Posterior cingulate gyrus (tissue), 11 donors: ENCODE data around the gene ASXL1.
"Not testable (repeated sequence)": the region's sequence is repeated elsewhere in the genome, so short reads cannot be mapped to it uniquely, and the experiment has no call there.

ENCODE experiments used
- DNase-seq, 10 donors: peaks; one replicate each; pipeline versions ENCODE4 v3.0.0 to v3.0.0-alpha.2; 2020 to 2021; ENCODE audit warnings: mixed read lengths in 3 of 10
- intact Hi-C: fragments of 100-400 bp; cut with DNase I; formaldehyde crosslinking; loops from one replicate; pipeline ENCODE4 v1.15.1; 2023

Gene ASXL1

GRCh38 chr20:32357869-32358631 is at the start of gene ASXL1:
Gene ASXL1, plus strand, starts transcription at chr20:32358331. Its CDS starts 445 bp downstream, at chr20:32358776.
- DNase-seq = peak; percentile 95 to 100 (median 96)
- intact Hi-C loops = loop anchor here (2.0 to 5.0 kb wide), 2 partner anchors 127 to 151 kb away; partner anchors contain the start of genes PLAGL2 and POFUT1

- DNase-seq = no peak
- intact Hi-C loops = no loop called here
Observed at GRCh38 chr20:32312718-32313424, 45.3 kb upstream of the ASXL1 start.

GRCh38 chr20:32314768-32315167 is 43.4 kb upstream of the ASXL1 start:
- intact Hi-C loops = no loop called here
- no peak for DNase-seq

DNA sequence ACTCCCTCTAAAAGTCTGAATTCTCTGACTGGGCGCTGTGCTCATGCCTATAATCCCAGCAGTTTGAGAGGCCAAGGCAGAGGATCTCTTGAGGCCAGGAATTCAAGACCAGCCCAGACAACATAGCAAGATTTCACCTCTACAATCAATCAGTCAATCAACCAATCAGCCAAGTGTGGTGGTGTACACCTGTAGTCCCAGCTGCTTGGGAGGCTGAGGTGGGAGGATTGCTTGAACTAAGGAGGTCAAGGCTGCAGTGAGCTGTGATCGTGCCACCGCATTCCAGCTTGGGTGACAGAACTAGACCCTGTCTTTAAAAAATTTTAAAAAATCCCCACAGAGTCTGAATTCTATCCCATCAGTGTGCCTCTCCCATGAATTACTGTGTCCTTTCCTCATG is 42.7 kb upstream of the ASXL1 start:
- intact Hi-C loops = no loop called here
- no peak for DNase-seq

DNA sequence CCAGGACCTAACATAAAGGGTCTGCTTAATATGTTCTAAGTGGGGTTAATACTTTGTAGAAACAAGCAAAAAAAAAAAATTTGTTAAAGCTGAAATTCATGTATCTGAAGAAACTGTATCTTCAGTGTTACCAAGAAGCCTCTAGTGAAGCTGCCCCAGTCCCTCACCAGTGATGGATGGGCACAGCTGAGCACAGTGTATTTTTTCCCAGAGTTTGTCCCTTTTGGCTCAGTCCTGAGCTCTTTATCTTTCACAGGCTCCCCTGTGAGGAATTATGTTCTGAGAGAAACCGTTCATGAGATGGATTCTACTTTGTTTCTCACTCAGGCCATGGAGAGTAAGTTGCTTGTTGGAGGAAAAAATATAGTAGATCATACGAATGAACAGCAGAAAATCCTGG is 42.2 kb upstream of the ASXL1 start:
- DNase-seq = no peak
- intact Hi-C loops = no loop called here

GRCh38 chr20:32316667-32317066 is 41.5 kb upstream of the ASXL1 start:
- intact Hi-C loops = no loop called here

DNA sequence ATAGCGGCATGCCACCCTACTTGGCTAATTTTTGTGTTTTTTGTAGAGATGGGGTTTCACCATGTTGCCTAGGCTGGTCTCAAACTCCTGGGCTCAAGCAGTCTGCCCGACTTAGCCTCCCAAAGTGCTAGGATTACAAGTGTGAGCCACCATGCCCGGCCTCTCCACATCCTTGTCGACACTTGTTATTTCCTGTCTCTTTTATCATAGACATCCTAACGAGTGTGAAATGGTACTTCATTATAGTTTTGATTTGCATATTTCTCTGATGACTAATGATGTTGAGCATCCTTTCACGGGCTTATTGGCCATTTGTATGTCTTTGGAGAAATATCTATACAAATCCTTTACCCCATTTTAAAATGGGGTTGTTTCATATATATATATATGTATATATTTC is 39.0 kb upstream of the ASXL1 start:
- intact Hi-C loops = no loop called here
- DNase-seq = no peak

More at GRCh38 chr20:32316667-32317066, 41.5 kb upstream of the ASXL1 start:
- no peak for DNase-seq

GRCh38 chr20:32320305-32320704 is 37.8 kb upstream of the ASXL1 start:
- no peak for DNase-seq

GRCh38 chr20:32321390-32321789 is 36.7 kb upstream of the ASXL1 start:
- no peak for DNase-seq
- intact Hi-C loops = no loop called here

More at GRCh38 chr20:32320305-32320704, 37.8 kb upstream of the ASXL1 start:
- intact Hi-C loops = no loop called here

GRCh38 chr20:32322260-32322659 is 35.9 kb upstream of the ASXL1 start:
- DNase-seq, intact Hi-C loops: not testable (repeated sequence)

- DNase-seq, intact Hi-C loops: not testable (repeated sequence)
Observed at GRCh38 chr20:32323761-32324160, 34.4 kb upstream of the ASXL1 start.

DNA sequence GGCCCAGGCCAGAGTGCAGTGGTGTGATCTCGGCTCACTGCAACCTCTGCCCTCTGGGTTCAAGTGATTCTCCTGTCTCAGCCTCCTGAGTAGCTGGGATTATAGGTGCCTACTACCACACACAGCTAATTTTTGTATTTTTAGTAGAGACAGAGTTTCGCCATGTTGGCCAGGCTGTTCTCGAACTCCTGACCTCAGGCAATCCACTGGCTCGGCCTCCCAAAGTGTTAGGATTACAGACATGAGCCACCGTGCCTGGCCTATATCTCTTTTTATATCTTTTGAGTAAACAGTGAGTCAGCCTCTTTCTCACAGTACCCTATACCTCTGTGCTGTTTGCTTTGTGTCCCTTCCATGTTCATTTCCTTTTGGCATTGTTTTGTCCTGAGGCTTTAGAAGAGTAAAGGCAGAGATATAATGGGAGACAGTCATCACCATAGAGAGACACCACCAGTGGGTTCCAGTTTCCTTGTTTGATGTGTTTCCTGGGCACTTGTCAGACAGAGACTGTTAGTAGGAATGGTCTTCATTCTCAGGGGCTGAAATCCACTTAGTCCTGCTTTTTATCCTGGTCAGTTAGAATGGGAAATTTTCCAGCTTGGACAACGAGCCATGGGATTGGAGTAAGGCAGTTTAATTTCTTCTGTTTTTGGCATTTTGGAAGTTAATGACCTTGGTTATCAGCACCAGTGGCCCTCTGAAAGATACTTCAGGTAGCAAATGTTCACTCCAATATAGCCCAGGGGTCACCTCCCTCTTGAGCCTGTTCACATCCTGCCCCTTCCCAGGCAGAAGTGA is 32.2 kb upstream of the ASXL1 start:
- DNase-seq = no peak
- intact Hi-C loops = no loop called here

- intact Hi-C loops = no loop called here
Observed at GRCh38 chr20:32326504-32326845, 31.7 kb upstream of the ASXL1 start.

DNA sequence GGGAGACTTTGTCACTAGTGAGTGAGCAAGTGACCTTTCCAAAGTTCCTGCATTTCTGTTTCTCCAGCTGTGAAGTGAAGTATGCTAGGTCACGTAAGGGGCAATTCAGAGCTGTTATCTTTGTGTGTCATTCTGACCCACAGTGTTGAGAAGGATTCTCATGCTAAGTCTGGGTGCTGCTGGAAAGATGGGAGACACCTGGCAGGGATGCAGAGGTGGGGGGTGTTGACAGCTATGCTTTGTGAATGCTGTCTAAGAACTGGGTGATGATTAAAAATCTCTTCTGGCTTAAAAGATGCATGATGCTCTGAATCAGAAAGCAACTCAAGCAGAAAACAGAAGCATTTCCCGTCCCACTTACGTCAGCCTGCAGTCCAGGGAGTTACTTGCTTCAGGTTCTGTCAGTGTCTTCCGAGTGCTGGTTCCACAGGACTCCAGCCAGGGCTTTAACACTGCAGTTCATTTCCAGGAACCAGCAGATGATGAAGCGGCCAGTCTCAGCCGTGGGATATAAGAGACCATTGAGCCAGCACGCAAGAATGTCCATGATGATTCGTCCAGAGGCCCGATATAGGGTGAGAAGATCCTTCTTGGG is 30.9 kb upstream of the ASXL1 start:
- no peak for DNase-seq
- intact Hi-C loops = no loop called here

More at GRCh38 chr20:32326504-32326845, 31.7 kb upstream of the ASXL1 start:
- no peak for DNase-seq

GRCh38 chr20:32329817-32330554 is 28.1 kb upstream of the ASXL1 start:
- DNase-seq = no peak
- intact Hi-C loops = no loop called here

DNA sequence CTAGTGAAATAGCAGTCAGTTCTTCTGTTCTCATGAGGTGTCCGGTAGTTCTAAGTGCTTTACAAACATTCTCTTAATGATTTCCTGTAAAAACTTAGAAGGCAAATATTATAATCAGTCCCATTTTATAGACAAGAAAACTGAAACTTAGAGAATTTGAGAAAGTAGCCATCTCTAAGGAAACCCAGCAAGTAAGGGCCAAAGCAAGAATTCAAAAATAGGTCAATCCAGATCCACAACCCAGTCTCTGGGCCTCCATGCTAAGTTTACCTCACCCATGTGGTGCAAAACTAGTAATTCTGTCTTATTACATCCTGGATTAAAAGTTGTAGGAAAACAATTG is 27.6 kb upstream of the ASXL1 start:
- intact Hi-C loops = no loop called here
- no peak for DNase-seq

DNA sequence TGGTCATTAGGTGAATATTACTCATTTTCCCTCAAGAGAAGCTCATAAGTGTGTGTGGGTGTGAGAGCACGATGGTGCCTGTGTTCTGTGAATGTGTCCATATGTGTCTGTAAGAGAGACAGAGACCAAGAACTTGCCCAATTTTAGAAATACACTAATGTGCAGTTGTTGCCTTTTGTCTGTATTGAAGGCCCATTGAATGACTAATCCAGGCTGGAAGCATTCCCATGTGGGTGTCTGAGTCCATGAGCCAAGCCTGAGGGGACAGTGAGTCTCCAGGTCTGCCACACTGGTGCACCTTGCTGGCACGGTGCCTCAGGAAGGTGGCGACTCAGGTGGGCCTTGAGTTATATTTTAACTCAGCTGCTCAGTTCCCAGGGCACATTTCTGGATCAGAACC is 25.5 kb upstream of the ASXL1 start:
- intact Hi-C loops = no loop called here
- no peak for DNase-seq

GRCh38 chr20:32333181-32333987 is 24.7 kb upstream of the ASXL1 start:
- intact Hi-C loops = no loop called here
- no peak for DNase-seq
